Measurements from ENCODE around the gene STON2.
"Not testable (repeated sequence)": the region's sequence is repeated elsewhere in the genome, so short reads cannot be mapped to it uniquely, and the experiment has no call there.

The STON2 gene

DNA sequence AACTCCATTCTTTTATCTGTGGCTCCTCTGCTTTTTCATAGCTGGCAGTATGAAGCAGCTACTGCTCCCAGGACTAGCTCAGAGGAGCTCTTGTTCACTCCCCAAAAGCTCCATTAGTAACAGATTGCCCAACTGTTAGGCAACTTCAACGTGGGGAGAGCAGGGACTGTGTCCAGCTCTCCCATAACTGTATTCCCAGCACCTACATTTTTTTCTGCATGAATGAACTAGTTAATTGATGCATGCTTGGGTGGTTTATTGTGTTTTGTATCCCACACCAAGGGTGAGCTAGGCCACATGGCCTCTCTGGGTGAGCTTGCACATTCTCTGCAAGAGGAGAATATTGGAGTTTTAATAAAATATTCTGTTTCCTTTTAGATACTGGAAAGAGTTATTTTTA lies 15.2 kb downstream of the STON2 start:
- no peak for ATAC-seq
- no peak for TF ChIP-seq BACH2 (CRISPR knock-in tag; IDR thresholded peaks at IDR 0.05; ENCODE audit: borderline replicate concordance)

DNA sequence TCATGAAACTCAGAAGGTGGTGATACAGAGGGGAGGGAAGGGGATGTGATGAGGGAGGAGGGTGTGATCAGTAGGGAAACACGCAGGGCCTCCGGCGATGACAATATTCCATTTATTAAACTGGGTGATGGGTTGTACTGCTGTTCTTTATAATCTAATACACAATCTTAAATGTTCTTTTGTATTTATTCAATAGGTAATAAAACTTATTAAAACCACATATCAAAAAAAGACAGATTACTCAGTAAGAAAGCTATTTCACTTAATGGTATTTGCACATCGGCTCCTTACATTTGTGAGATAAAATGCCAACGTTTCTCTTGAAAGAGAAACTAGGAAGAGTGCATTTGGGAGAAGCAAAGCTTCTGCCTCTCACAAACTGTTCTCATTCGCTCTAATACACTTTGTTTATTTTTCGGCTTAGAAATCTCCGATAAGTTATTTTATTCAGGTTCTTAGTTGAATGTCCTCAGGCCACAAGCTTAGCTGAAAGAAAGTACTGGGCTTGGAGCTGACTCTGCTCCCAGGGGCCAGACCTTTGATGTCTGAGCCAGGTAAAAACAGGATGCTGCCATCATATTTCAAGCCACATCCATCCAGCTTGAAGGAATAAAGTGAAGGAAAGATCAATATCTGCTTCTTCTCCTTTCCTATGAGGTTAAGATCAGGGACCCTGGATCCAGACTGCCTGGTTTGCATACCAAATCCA lies 17.5 kb downstream of the STON2 start:
- TF ChIP-seq, protein P1, sequence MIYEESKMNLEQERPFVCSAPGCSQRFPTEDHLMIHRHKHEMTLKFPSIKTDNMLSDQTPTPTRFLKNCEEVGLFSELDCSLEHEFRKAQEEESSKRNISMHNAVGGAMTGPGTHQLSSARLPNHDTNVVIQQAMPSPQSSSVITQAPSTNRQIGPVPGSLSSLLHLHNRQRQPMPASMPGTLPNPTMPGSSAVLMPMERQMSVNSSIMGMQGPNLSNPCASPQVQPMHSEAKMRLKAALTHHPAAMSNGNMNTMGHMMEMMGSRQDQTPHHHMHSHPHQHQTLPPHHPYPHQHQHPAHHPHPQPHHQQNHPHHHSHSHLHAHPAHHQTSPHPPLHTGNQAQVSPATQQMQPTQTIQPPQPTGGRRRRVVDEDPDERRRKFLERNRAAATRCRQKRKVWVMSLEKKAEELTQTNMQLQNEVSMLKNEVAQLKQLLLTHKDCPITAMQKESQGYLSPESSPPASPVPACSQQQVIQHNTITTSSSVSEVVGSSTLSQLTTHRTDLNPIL (CRISPR knock-in tag; IDR thresholded peaks at IDR 0.05; ENCODE audit: low read depth) = no peak
- TF ChIP-seq ZNF565 (CRISPR knock-in tag; conservative IDR thresholded peaks at IDR 0.05; ENCODE audit: low read depth) (no peak), ZFP3 (CRISPR knock-in tag; IDR thresholded peaks at IDR 0.05) (no peak), ZNF70 (CRISPR knock-in tag; IDR thresholded peaks at IDR 0.05) (no peak), ZC3H10 (CRISPR knock-in tag; IDR thresholded peaks at IDR 0.05) (no peak)
- TF ChIP-seq, protein P2, sequence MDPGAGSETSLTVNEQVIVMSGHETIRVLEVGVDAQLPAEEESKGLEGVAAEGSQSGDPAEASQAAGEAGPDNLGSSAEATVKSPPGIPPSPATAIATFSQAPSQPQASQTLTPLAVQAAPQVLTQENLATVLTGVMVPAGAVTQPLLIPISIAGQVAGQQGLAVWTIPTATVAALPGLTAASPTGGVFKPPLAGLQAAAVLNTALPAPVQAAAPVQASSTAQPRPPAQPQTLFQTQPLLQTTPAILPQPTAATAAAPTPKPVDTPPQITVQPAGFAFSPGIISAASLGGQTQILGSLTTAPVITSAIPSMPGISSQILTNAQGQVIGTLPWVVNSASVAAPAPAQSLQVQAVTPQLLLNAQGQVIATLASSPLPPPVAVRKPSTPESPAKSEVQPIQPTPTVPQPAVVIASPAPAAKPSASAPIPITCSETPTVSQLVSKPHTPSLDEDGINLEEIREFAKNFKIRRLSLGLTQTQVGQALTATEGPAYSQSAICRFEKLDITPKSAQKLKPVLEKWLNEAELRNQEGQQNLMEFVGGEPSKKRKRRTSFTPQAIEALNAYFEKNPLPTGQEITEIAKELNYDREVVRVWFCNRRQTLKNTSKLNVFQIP (CRISPR knock-in tag; IDR thresholded peaks at IDR 0.05; ENCODE audit: borderline replicate concordance, low read depth) = no peak
- TF ChIP-seq, protein P3, sequence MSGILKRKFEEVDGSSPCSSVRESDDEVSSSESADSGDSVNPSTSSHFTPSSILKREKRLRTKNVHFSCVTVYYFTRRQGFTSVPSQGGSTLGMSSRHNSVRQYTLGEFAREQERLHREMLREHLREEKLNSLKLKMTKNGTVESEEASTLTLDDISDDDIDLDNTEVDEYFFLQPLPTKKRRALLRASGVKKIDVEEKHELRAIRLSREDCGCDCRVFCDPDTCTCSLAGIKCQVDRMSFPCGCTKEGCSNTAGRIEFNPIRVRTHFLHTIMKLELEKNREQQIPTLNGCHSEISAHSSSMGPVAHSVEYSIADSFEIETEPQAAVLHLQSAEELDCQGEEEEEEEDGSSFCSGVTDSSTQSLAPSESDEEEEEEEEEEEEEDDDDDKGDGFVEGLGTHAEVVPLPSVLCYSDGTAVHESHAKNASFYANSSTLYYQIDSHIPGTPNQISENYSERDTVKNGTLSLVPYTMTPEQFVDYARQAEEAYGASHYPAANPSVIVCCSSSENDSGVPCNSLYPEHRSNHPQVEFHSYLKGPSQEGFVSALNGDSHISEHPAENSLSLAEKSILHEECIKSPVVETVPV (CRISPR knock-in tag; IDR thresholded peaks at IDR 0.05) = no peak
- no peak for ATAC-seq

DNA sequence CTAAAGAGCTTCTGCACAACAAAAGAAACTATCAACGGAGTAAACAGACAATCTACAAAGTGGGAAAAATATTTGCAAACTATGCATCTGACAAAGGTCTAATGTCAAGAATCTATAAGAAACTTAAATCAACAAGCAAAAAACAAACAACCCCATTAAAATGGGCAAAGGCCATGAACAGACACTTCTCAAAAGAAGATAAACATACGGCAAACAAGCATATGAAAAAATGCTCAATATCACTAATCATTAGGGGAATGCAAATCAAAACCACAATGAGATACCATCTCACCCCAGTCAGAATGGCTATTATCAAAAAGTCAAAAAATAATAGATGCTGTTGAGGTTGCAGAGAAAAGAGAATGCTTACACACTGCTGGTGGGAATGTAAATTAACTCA lies 20.1 kb downstream of the STON2 start:
- ATAC-seq = not testable (repeated sequence)

DNA sequence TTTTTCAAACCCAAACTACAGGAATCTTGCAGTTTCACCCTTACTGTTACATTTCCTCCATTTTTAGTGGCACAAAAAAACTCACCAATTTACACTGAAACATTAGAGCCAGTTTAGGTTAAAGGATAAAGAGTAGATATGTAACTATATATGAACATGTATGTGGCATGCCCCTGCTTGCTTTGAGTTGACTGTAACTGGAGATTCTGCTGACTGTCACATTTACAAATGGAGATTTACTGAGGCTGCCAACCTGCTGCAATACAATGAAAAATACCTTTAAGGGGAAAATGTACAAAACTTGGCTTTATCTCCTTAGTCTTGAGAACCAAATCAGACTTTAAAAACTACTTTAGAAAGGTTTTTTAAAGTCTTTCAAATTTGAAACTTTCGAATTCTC lies 28.3 kb downstream of the STON2 start:
- TF ChIP-seq TOX (CRISPR knock-in tag; IDR thresholded peaks at IDR 0.05; ENCODE audit: borderline replicate concordance) (no peak), ZC3H10 (CRISPR knock-in tag; IDR thresholded peaks at IDR 0.05) (no peak), BACH2 (CRISPR knock-in tag; IDR thresholded peaks at IDR 0.05; ENCODE audit: borderline replicate concordance) (no peak), GLIS3 (CRISPR knock-in tag; IDR thresholded peaks at IDR 0.05) (no peak), ZNF565 (CRISPR knock-in tag; conservative IDR thresholded peaks at IDR 0.05; ENCODE audit: low read depth) (no peak), ZFP30 (CRISPR knock-in tag; IDR thresholded peaks at IDR 0.05) (no peak), OSR1 (CRISPR knock-in tag; IDR thresholded peaks at IDR 0.05) (no peak), RARB (CRISPR knock-in tag; IDR thresholded peaks at IDR 0.05) (no peak), ZNF70 (CRISPR knock-in tag; IDR thresholded peaks at IDR 0.05) (no peak), ESRRG (CRISPR knock-in tag; IDR thresholded peaks at IDR 0.05) (no peak)
- TF ChIP-seq, protein P4, sequence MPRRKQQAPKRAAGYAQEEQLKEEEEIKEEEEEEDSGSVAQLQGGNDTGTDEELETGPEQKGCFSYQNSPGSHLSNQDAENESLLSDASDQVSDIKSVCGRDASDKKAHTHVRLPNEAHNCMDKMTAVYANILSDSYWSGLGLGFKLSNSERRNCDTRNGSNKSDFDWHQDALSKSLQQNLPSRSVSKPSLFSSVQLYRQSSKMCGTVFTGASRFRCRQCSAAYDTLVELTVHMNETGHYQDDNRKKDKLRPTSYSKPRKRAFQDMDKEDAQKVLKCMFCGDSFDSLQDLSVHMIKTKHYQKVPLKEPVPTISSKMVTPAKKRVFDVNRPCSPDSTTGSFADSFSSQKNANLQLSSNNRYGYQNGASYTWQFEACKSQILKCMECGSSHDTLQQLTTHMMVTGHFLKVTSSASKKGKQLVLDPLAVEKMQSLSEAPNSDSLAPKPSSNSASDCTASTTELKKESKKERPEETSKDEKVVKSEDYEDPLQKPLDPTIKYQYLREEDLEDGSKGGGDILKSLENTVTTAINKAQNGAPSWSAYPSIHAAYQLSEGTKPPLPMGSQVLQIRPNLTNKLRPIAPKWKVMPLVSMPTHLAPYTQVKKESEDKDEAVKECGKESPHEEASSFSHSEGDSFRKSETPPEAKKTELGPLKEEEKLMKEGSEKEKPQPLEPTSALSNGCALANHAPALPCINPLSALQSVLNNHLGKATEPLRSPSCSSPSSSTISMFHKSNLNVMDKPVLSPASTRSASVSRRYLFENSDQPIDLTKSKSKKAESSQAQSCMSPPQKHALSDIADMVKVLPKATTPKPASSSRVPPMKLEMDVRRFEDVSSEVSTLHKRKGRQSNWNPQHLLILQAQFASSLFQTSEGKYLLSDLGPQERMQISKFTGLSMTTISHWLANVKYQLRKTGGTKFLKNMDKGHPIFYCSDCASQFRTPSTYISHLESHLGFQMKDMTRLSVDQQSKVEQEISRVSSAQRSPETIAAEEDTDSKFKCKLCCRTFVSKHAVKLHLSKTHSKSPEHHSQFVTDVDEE (CRISPR knock-in tag; IDR thresholded peaks at IDR 0.05) = no peak
- TF ChIP-seq, protein P2 (CRISPR knock-in tag; IDR thresholded peaks at IDR 0.05; ENCODE audit: borderline replicate concordance, low read depth) = no peak
- TF ChIP-seq, protein P1 (CRISPR knock-in tag; IDR thresholded peaks at IDR 0.05; ENCODE audit: low read depth) = no peak
- no peak for ATAC-seq

All from SK-N-SH treated with all-trans-retinoic acid at 6 μM for 48 hours (cell line).